NB4 (cell line): Measurements from ENCODE around the gene HECTD4.

Experiments
- DNase-seq: peaks from one replicate; pipeline ENCODE4 v3.0.0; 2010; ENCODE audit warnings: low read depth
- H3K4me3 ChIP-seq: one replicate; pipeline ENCODE4 v1.5.1; 2011; ENCODE audit warnings: mild to moderate bottlenecking, low read depth, low read length, moderate library complexity
- MYC ChIP-seq: IDR thresholded peaks from 2 replicates; pipeline ENCODE4 v1.6.1; 2011; ENCODE audit warnings: low read depth, low read length
- POLR2A ChIP-seq: IDR thresholded peaks from 2 replicates; pipeline ENCODE4 v1.6.1; 2011; ENCODE audit warnings: mild to moderate bottlenecking; ENCODE audit not compliant: insufficient read length; ENCODE audit errors: extremely low read depth
- TF ChIP-seq, protein P1 (sequence below): IDR thresholded peaks from one replicate; pipeline ENCODE4 v1.5.1; 2012; ENCODE audit warnings: low read depth, low read length
- TF ChIP-seq, protein P2 (sequence below): IDR thresholded peaks from 2 replicates; pipeline ENCODE4 v1.6.1; 2011; ENCODE audit warnings: low read depth, low read length

HECTD4 gene

GRCh38 chr12:112216223-112216622 is 166.0 kb downstream of the HECTD4 start:
- H3K4me3 ChIP-seq: no peak overlapping the region
- DNase-seq: no peak
- TF ChIP-seq, protein P1, sequence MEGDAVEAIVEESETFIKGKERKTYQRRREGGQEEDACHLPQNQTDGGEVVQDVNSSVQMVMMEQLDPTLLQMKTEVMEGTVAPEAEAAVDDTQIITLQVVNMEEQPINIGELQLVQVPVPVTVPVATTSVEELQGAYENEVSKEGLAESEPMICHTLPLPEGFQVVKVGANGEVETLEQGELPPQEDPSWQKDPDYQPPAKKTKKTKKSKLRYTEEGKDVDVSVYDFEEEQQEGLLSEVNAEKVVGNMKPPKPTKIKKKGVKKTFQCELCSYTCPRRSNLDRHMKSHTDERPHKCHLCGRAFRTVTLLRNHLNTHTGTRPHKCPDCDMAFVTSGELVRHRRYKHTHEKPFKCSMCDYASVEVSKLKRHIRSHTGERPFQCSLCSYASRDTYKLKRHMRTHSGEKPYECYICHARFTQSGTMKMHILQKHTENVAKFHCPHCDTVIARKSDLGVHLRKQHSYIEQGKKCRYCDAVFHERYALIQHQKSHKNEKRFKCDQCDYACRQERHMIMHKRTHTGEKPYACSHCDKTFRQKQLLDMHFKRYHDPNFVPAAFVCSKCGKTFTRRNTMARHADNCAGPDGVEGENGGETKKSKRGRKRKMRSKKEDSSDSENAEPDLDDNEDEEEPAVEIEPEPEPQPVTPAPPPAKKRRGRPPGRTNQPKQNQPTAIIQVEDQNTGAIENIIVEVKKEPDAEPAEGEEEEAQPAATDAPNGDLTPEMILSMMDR: no peak
- TF ChIP-seq MYC (no peak), POLR2A (no peak)
- TF ChIP-seq, protein P2, sequence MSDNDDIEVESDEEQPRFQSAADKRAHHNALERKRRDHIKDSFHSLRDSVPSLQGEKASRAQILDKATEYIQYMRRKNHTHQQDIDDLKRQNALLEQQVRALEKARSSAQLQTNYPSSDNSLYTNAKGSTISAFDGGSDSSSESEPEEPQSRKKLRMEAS: no peak

- TF ChIP-seq POLR2A (no peak), MYC (no peak)
- TF ChIP-seq, protein P1: no peak
- TF ChIP-seq, protein P2: no peak
- no peak overlapping the region for H3K4me3 ChIP-seq
- DNase-seq: no peak
These were observed 168.2 kb downstream of the HECTD4 start for GRCh38 chr12:112214064-112214463.

- DNase-seq: no peak
- TF ChIP-seq, protein P1: no peak
- TF ChIP-seq POLR2A (no peak), MYC (no peak)
- TF ChIP-seq, protein P2: no peak
- H3K4me3 ChIP-seq: no peak overlapping the region
These were observed 173.8 kb downstream of the HECTD4 start for GRCh38 chr12:112208301-112208910.

DNA sequence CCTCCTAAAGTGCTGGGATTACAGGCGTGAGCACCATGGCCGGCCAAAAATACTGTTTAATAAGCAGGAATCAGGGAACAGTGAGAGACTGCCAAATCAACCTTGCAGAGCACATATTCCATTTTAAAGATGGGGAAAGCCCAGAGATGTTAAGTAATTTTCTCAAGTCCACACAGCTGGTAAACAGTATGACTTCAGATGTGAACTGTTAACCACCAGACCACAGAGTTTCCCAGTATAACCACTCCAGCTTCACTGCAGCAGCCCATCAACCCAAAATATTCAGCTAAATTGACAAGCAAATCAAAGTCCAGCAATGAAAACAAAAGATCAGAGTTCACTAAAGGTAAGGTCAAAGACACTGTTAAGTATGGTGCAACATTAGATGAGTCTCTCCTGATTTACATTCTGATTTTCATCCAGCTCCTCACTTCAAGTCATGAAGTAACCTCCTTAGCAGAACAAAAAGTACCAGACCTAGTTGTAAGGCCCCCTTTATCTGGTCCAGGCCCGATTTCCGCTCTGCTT is 174.8 kb downstream of the HECTD4 start:
- TF ChIP-seq, protein P1: no peak
- TF ChIP-seq, protein P2: no peak
- no peak for TF ChIP-seq POLR2A
- no peak for TF ChIP-seq MYC
- no peak overlapping the region for H3K4me3 ChIP-seq
- no peak for DNase-seq

DNA sequence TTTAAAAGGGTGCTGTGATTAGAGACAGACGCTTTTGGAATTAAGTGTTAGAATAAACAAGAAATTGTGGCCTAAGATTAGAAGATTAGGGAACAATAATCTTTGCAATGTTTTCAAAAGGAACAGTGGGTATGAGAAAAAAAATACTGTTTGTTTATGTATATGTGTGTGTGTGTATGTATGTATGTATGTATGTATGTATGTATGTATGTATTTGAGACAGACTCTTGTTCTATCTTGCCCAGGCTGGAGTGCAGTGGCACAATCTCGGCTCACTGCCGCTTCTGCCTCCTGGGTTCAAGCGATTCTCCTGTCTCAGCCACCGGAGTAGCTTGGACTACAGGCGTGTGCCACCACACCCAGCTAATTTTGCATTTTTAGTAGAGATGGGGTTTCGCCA is 175.3 kb downstream of the HECTD4 start:
- DNase-seq: no peak
- TF ChIP-seq, protein P2: no peak
- TF ChIP-seq, protein P1: no peak
- TF ChIP-seq POLR2A: no peak
- TF ChIP-seq MYC: no peak
- H3K4me3 ChIP-seq: no peak overlapping the region

- H3K4me3 ChIP-seq: no peak overlapping the region
- DNase-seq: no peak
- TF ChIP-seq, protein P1: no peak
- TF ChIP-seq, protein P2: no peak
- TF ChIP-seq POLR2A: no peak
- TF ChIP-seq MYC: no peak
These were observed 183.1 kb downstream of the HECTD4 start for GRCh38 chr12:112199136-112199535.
